Body of pancreas (tissue), 4 donors: ENCODE measurements around the gene ACAP3. TPM values are rescaled to one million over a fixed set of nuclear protein-coding genes. Genes with fewer than 3 reads are reported as not detected.
A peak's percentile ranks its signal among the peaks of the same experiment; 100 is the strongest.

Experiments used
- ATAC-seq: fragments of 150-250 bp; one replicate; pipeline ENCODE4 v1.9.1; 2016
- DNase-seq, 4 donors: peaks; one replicate each; pipeline ENCODE4 v3.0.0-alpha.2; 2019
- H3K27ac ChIP-seq, 4 donors: fragments of 200-600 bp; sonication (generic); 1 replicate in 3 of 4; 2 replicates in 1 of 4; pipeline versions ENCODE4 v1.5.1 to v1.6.1; 2016 to 2019; ENCODE audit warnings: mild to moderate bottlenecking in 1 of 4, mixed read lengths in 1 of 4, moderate library complexity in 1 of 4
- H3K27me3 ChIP-seq, 2 donors: fragments of 200-600 bp; sonication (generic); one replicate each; pipeline ENCODE4 v1.6.0; 2016; ENCODE audit warnings: mild to moderate bottlenecking in 1 of 2
- H3K36me3 ChIP-seq, 2 donors: fragments of 200-600 bp; sonication (generic); replicated peaks in 1 of 2; 2 replicates each; pipeline ENCODE4 v1.5.1; 2016; ENCODE audit warnings: low read depth in 2 of 2; ENCODE audit not compliant: insufficient read depth in 1 of 2
- H3K4me1 ChIP-seq: fragments of 200-600 bp; sonication (generic); one replicate; pipeline ENCODE4 v1.6.0; 2016
- H3K4me3 ChIP-seq, 2 donors: fragments of 200-600 bp; sonication (generic); 1 replicate in 1 of 2; 2 replicates in 1 of 2; pipeline ENCODE4 v1.5.1; 2016 to 2019
- H3K9me3 ChIP-seq, 3 donors: fragments of 200-600 bp; sonication (generic); 1 replicate in 2 of 3; 2 replicates in 1 of 3; pipeline ENCODE4 v1.5.1; 2016
- POLR2A ChIP-seq, 3 donors: fragments of 450-650 bp; IDR thresholded peaks; one replicate each; pipeline ENCODE4 v1.6.1; 2016; ENCODE audit warnings: antibody characterized with exemption in 3 of 3, mild to moderate bottlenecking in 2 of 3
- WGBS, 2 donors: methylation state at CpG; one replicate each; pipeline ENCODE4 v1.1.5; 2017; 5-methylcytosine and 5-hydroxymethylcytosine counted together
- intact Hi-C: fragments of 100-400 bp; cut with DNase I; formaldehyde crosslinking; loops from one replicate; pipeline ENCODE4 v1.15.1; 2023
- total RNA-seq, 2 donors: library from RNA; depleted of rRNA; stranded (reverse); fragments of >200 nt; gene quantifications; one replicate each; pipeline ENCODE4 v1.1.0, GENCODE V29; 2016
- TF ChIP-seq, protein P1 (sequence below), 7 experiments: fragments of 450-650 bp in 4 of 7; fragments of 200-600 bp in 3 of 7; sonication (generic) in 3 of 7; IDR thresholded peaks; one replicate each; pipeline ENCODE4 v1.5.1; 2016 to 2019; ENCODE audit warnings: antibody characterized with exemption in 7 of 7

Gene ACAP3
- total RNA-seq, 2 donors from 2014 or later: 37.9 to 53.7 TPM

GRCh38 chr1:1340791-1341548 lies 33.2 kb upstream of the ACAP3 start:
- 85 to 92% methylated on average over 28 to 35 of the region's 36 CpGs for WGBS, 2 donors
- Histone ChIP-seq H3K27ac (no peak overlapping the region), H3K36me3 (peaks cover 0 to 13% of the 10 kb centered on the region in 2 donors), H3K4me3 (no peak overlapping the region), H3K9me3 (no peaks in the 10 kb centered on the region), H3K4me1 (peaks cover 21% of the 10 kb centered on the region), H3K27me3 (no peaks in the 10 kb centered on the region)
- TF ChIP-seq, protein P1, sequence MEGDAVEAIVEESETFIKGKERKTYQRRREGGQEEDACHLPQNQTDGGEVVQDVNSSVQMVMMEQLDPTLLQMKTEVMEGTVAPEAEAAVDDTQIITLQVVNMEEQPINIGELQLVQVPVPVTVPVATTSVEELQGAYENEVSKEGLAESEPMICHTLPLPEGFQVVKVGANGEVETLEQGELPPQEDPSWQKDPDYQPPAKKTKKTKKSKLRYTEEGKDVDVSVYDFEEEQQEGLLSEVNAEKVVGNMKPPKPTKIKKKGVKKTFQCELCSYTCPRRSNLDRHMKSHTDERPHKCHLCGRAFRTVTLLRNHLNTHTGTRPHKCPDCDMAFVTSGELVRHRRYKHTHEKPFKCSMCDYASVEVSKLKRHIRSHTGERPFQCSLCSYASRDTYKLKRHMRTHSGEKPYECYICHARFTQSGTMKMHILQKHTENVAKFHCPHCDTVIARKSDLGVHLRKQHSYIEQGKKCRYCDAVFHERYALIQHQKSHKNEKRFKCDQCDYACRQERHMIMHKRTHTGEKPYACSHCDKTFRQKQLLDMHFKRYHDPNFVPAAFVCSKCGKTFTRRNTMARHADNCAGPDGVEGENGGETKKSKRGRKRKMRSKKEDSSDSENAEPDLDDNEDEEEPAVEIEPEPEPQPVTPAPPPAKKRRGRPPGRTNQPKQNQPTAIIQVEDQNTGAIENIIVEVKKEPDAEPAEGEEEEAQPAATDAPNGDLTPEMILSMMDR (IDR thresholded peaks at IDR 0.05): no peak
- no peak for TF ChIP-seq POLR2A (IDR thresholded peaks at IDR 0.05)
- ATAC-seq: no peak
- DNase-seq: no peak
- intact Hi-C loops: no loop called here

- ATAC-seq (no peak), DNase-seq (no peak)
- H3K27ac ChIP-seq: no peak overlapping the region
- TF ChIP-seq, protein P1 (IDR thresholded peaks at IDR 0.05): no peak
- no peak for TF ChIP-seq POLR2A (IDR thresholded peaks at IDR 0.05)
- intact Hi-C loops: no loop called here
- peaks cover 13% of the 10 kb centered on the region for H3K4me1 ChIP-seq
- H3K27me3 ChIP-seq: no peaks in the 10 kb centered on the region
- no peaks in the 10 kb centered on the region for H3K9me3 ChIP-seq
- 89 to 94% methylated on average over 23 of the region's 23 CpGs for WGBS, 2 donors
- peaks cover 0 to 13% of the 10 kb centered on the region in 2 donors for H3K36me3 ChIP-seq
- H3K4me3 ChIP-seq: no peak overlapping the region
These were observed 32.5 kb upstream of the ACAP3 start for GRCh38 chr1:1340185-1340584.

- ATAC-seq: no peak
- TF ChIP-seq POLR2A (IDR thresholded peaks at IDR 0.05): no peak
- TF ChIP-seq, protein P1 (IDR thresholded peaks at IDR 0.05): no peak
- WGBS, 2 donors: 91 to 93% methylated on average over 19 to 36 of the region's 36 CpGs
- H3K4me1 ChIP-seq: peaks cover 10% of the 10 kb centered on the region
- DNase-seq: no peak
- peaks cover 0 to 13% of the 10 kb centered on the region in 2 donors for H3K36me3 ChIP-seq
- intact Hi-C loops: no loop called here
- no peak overlapping the region for H3K27ac ChIP-seq
- no peaks in the 10 kb centered on the region for H3K27me3 ChIP-seq
- no peaks in the 10 kb centered on the region for H3K9me3 ChIP-seq
- H3K4me3 ChIP-seq: no peak overlapping the region
These were observed 30.5 kb upstream of the ACAP3 start for GRCh38 chr1:1338278-1338677.

DNA sequence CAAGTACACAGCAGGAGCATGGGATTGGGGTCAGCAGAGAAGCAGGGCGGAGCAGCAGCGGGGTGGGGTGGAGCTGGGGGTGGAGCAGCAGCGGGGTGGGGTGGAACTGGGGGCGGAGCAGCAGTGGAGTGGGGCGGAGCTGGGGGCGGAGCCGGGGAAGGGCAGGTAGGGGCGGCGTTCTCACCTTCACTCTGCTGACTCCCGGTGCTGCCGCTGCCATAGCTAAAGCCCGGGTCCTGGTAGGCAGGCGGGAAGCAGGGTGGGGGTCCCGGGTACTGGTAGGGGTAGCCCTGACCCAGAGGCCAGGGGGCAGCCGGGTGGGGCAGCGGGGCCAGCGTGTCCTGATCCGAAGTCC lies 30.0 kb upstream of the ACAP3 start:
- no peak for TF ChIP-seq POLR2A (IDR thresholded peaks at IDR 0.05)
- TF ChIP-seq, protein P1 (IDR thresholded peaks at IDR 0.05): no peak
- Histone ChIP-seq H3K36me3 (peaks cover 0 to 13% of the 10 kb centered on the region in 2 donors), H3K4me1 (peaks cover 10% of the 10 kb centered on the region), H3K27ac (no peak overlapping the region), H3K4me3 (no peak overlapping the region), H3K9me3 (no peaks in the 10 kb centered on the region), H3K27me3 (no peaks in the 10 kb centered on the region)
- no peak for ATAC-seq
- 71 to 85% methylated on average over 11 to 18 of the region's 18 CpGs for WGBS, 2 donors
- peak in 1 of 4 donors; percentile 37 for DNase-seq
- intact Hi-C loops: no loop called here
